Colonic mucosa (tissue), 4 donors: ENCODE data around the gene ZSCAN31. TPM values are rescaled to one million over a fixed set of nuclear protein-coding genes. Genes with fewer than 3 reads are reported as not detected.

Source experiments
- DNase-seq: peaks from one replicate; pipeline ENCODE4 v3.0.0-alpha.2; 2020
- H3K27ac ChIP-seq: fragments of 200-600 bp; one replicate; pipeline ENCODE4 v1.8.0; 2021
- H3K27me3 ChIP-seq: fragments of 200-600 bp; one replicate; pipeline ENCODE4 v1.8.0; 2021
- H3K36me3 ChIP-seq: fragments of 200-600 bp; one replicate; pipeline ENCODE4 v1.8.0; 2021
- H3K4me1 ChIP-seq: fragments of 200-600 bp; one replicate; pipeline ENCODE4 v1.8.0; 2021; ENCODE audit warnings: mild to moderate bottlenecking
- H3K4me3 ChIP-seq: fragments of 200-600 bp; one replicate; pipeline ENCODE4 v1.8.0; 2021
- H3K9ac ChIP-seq, 2 donors: one replicate each; pipeline ENCODE4 v1.7.0; 2013; ENCODE audit warnings: control low read depth in 2 of 2, low read depth in 2 of 2, low read length in 2 of 2
- H3K9me3 ChIP-seq: fragments of 200-600 bp; one replicate; pipeline ENCODE4 v1.8.0; 2021
- intact Hi-C: fragments of 100-400 bp; cut with DNase I; formaldehyde crosslinking; loops from one replicate; pipeline ENCODE4 v1.14.1; 2022
- total RNA-seq, 2 donors: library from RNA; stranded (reverse); fragmentation: NEBNext Ultra II Directional in 1 of 2; extraction: Animal tissue kit (Norgen Biotek cat#: 25700) in 1 of 2; gene quantifications; one replicate each; pipeline ENCODE4 v1.2.1, GENCODE V29; 2021
- TF ChIP-seq, protein P1 (sequence below): fragments of 200-600 bp; IDR thresholded peaks from one replicate; pipeline ENCODE4 v1.8.0; 2022; ENCODE audit warnings: antibody characterized with exemption, mild to moderate bottlenecking
- donor health status: healthy.
- donor health status: DM: no; HTN: no; CAD: no.
- donor health status: DM: no; HTN: no; CAD: no.

The ZSCAN31 gene
- total RNA-seq, 2 donors from 2014 or later, result 6.6 to 7.0 TPM

DNA sequence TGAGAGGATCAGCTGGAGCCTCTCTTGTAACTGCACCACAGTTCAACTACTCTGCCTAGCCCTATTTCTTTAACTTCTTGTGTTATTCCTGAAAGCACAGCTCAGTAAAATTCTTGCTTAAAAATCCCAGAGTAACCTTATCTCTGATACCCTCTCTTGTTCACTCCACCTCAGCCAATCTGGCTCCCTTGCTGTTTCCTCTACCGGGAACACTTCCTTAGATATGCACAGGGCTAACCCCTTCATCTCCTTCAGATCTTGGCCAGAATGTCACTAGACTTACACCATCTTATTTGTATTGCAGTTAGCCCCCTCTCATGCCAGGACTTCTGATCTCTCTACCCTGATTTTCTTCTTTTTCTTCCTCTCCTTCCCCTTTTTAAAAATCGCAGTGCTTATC is 11.2 kb upstream of the ZSCAN31 start:
- no peak overlapping the region for H3K27ac ChIP-seq
- H3K4me3 ChIP-seq, result no peak overlapping the region
- no peak overlapping the region for H3K9ac ChIP-seq
- peaks cover 4% of the 10 kb centered on the region for H3K4me1 ChIP-seq
- H3K27me3 ChIP-seq, result no peaks in the 10 kb centered on the region
- no peaks in the 10 kb centered on the region for H3K9me3 ChIP-seq
- DNase-seq, result no peak
- no peaks in the 10 kb centered on the region for H3K36me3 ChIP-seq
- intact Hi-C loops, result no loop called here
- TF ChIP-seq, protein P1, sequence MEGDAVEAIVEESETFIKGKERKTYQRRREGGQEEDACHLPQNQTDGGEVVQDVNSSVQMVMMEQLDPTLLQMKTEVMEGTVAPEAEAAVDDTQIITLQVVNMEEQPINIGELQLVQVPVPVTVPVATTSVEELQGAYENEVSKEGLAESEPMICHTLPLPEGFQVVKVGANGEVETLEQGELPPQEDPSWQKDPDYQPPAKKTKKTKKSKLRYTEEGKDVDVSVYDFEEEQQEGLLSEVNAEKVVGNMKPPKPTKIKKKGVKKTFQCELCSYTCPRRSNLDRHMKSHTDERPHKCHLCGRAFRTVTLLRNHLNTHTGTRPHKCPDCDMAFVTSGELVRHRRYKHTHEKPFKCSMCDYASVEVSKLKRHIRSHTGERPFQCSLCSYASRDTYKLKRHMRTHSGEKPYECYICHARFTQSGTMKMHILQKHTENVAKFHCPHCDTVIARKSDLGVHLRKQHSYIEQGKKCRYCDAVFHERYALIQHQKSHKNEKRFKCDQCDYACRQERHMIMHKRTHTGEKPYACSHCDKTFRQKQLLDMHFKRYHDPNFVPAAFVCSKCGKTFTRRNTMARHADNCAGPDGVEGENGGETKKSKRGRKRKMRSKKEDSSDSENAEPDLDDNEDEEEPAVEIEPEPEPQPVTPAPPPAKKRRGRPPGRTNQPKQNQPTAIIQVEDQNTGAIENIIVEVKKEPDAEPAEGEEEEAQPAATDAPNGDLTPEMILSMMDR, result no peak

DNA sequence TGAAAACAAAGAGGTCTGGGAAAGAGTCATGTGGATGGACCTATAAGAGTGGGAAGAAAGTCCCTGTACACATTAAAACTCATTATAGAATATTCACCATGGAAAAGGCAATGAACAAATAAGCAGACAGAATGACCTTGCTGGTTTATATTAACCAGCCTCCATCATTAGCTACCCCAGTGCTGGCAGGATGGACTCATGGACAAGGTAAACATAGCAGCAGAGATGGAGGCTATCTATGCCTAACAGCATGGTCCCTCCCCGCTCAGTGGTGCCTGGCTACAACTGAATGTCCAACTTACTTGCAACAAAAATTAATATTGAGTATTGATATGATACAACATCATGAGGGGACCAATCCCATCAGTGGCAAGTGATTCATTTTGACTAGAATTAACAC is 9.3 kb upstream of the ZSCAN31 start:
- no peaks in the 10 kb centered on the region for H3K9me3 ChIP-seq
- no peak for DNase-seq
- H3K27ac ChIP-seq, result no peak overlapping the region
- TF ChIP-seq, protein P1, result no peak
- no peak overlapping the region for H3K4me3 ChIP-seq
- H3K36me3 ChIP-seq, result no peaks in the 10 kb centered on the region
- H3K4me1 ChIP-seq, result no peaks in the 10 kb centered on the region
- intact Hi-C loops, result no loop called here
- H3K27me3 ChIP-seq, result no peaks in the 10 kb centered on the region
- H3K9ac ChIP-seq, result no peak overlapping the region

DNA sequence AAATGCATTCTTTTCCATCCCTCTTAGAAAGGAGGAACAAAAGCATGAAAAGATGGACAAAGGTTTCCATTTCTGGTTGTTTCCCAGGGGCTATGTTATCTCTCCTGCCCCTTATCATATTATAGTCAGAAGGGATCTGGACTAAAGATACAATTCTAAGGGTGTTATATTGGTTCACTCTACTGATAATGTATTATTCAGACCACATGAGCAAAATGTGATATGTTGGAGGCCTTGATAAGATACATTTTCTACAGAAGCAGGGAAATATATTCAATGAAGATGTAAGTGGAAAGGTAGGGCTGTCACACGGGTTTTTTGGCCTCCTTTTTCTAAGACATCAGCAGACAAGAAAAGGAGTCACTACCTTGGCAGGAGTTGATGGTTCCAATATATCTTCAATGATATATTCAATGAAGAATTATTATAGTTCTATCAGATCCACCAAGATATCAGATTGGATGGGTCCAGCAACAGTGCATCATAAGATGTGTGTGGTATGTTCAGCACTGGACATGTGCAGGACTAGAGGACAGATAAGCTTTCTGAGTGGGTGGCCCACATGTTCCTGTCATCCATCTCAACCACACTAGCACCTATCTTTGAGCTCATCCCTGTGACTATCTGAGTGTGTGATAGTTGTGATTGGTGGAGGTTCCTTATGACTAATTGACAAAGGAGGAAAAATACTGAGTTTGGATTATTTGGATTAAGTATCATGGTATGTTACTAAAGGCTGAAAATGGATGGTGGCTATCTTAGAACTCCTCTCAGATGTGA is 8.1 kb upstream of the ZSCAN31 start:
- H3K4me1 ChIP-seq, result no peaks in the 10 kb centered on the region
- no peak overlapping the region for H3K9ac ChIP-seq
- no peaks in the 10 kb centered on the region for H3K27me3 ChIP-seq
- no peak for DNase-seq
- H3K27ac ChIP-seq, result no peak overlapping the region
- TF ChIP-seq, protein P1, result no peak
- intact Hi-C loops, result no loop called here
- no peak overlapping the region for H3K4me3 ChIP-seq
- no peaks in the 10 kb centered on the region for H3K9me3 ChIP-seq
- no peaks in the 10 kb centered on the region for H3K36me3 ChIP-seq

DNA sequence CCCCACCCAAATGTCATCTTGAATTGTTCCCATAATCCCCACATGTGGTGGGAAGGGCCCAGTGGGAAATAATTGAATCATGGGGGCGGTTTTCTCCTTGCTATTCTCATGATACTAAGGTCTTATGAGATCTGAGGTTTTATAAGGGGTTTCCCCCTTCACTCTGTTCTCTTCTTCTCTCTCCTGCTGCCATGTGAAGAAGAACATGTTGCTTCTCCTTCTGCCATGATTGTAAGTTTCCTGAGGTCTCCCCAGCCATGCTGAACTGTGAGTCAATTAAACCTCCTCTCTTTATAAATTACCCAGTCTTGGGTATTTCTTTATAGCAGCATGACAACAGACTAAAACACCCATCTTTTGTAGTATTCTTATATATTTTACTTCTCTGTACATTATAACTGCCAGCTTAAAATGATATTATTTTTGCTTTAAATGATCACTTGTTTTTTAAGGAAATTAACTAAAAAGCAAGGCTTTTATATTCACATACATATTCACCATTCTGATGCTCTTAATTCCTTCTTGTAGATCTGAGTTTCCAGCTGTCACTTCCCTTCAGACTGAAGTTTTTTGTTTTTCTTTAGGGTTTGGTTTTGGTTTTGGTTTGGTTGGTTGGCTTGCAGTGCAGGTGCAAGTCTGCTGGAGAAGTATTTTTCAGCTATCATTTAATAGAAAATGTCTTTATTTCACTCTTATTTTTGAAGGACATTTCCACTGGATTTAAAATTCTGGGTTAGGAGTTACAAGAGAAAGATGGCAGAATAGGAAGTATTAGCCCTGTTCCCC is 4.6 kb upstream of the ZSCAN31 start:
- no peak overlapping the region for H3K9ac ChIP-seq
- no peaks in the 10 kb centered on the region for H3K4me1 ChIP-seq
- no peaks in the 10 kb centered on the region for H3K27me3 ChIP-seq
- H3K27ac ChIP-seq, result no peak overlapping the region
- H3K9me3 ChIP-seq, result no peaks in the 10 kb centered on the region
- intact Hi-C loops, result no loop called here
- TF ChIP-seq, protein P1, result no peak
- no peak for DNase-seq
- no peak overlapping the region for H3K4me3 ChIP-seq
- H3K36me3 ChIP-seq, result no peaks in the 10 kb centered on the region

DNA sequence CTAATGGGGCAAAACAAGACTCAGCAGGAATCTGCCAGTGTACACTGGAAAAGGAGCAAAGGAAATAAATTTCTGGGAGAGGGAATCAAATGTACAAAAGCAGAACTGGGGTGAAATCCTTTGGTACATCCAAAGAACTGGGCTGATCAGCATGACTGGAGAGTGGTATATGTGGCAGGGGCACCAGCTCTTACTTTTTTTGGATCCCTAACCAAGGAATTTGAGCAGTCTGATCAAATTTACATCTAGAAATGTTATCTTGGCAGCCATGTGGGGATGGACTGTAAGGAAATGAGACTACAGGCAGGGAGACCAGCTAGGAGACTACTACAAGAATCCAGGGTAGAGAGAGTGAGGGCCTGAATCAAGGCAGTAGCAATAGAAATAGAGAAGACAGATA is 1.2 kb upstream of the ZSCAN31 start:
- no peaks in the 10 kb centered on the region for H3K4me1 ChIP-seq
- no peaks in the 10 kb centered on the region for H3K36me3 ChIP-seq
- no peaks in the 10 kb centered on the region for H3K27me3 ChIP-seq
- H3K9me3 ChIP-seq, result no peaks in the 10 kb centered on the region
- TF ChIP-seq, protein P1, result no peak
- H3K4me3 ChIP-seq, result no peak overlapping the region
- DNase-seq, result no peak
- H3K27ac ChIP-seq, result peak overlapping the region; percentile 97
- peak overlapping the region in 1 of 2 donors; percentile 98 for H3K9ac ChIP-seq
- intact Hi-C loops, result no loop called here
